GM11168 (cell line): ENCODE data around the gene ELP4.

Experiments
- in situ Hi-C: fragments of 300-500 bp; cut with MboI; formaldehyde crosslinking; loops from one replicate; pipeline ENCODE4 v1.12.0; 2022; ENCODE audit warnings: low sequenced_read_pairs; ENCODE audit not compliant: unreplicated experiment

The ELP4 gene

DNA sequence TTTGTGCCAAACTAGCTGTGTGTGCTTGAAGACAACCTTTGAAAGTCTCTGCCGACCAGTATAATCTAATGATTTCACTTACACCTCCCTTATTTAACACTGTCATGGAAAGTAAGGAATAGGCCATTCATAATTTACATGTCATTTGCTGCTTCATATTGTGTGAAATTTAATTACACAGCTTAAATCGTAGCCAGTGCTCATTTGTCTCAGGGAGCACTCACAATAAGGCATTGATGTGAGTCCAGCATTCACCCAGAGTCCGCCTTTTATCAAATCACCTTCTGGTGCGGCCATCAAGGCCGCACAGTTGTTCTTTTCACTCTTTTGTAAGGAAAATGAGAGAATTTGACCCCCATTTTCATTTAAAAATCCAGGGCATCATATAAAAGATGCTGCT is 254.7 kb downstream of the ELP4 start:
- in situ Hi-C loops, result no loop called here

DNA sequence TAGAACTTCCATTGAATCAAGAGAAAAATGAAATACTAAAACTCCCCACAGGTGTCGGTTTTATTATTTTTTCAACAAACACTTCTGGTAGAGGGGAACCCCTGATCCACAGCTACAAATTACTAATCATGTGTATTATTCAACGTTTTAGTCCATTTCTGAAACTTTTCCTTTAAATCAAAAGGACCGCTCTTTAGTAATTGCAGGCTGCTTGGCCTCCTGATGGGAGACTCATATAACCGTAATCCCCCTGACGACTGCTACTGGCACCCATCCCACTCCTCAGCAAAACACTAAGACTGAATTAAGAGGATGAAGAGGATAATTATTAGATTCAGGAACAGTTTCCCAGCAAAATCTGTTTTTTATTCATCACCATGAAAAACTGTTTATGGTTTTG is 255.2 kb downstream of the ELP4 start:
- in situ Hi-C loops, result no loop called here

DNA sequence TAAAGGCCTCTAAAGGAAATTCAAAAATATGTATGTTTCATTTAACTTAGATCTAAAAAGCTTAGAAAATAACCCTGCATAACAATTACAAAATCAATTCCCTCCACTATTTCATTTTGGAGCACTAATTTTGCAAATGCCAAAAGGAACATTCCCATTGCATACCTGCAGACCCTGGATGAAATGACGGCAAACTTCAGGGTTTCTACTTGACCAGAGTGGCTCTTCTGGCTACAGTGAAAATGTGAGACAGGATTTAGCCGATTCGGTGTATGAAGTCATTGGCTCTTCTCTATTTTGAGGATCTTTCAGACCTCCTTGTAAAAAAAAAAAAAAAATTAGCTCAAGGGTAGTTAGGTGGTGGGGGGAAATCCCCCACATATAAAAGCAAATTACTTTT is 257.5 kb downstream of the ELP4 start:
- in situ Hi-C loops, result no loop called here

DNA sequence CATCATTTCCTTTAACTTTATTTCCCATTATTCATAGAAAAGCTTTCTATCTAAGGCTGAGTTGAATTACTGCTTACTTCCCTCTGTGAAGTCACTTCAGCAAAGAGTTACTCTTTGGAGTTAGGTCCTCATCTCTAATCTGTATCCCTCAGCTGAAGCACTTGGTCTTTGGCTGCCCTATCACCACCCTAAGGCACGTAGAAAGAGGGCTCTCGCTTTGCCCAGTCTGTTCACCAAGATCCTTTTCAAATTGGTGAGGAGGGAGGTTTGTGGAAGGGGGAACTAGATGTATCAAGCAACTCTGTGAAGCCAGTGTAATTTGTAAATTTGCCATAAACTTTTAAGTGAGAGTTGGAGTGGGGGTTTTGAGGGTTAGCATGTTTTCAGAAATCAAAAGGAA is 258.1 kb downstream of the ELP4 start:
- in situ Hi-C loops, result no loop called here

DNA sequence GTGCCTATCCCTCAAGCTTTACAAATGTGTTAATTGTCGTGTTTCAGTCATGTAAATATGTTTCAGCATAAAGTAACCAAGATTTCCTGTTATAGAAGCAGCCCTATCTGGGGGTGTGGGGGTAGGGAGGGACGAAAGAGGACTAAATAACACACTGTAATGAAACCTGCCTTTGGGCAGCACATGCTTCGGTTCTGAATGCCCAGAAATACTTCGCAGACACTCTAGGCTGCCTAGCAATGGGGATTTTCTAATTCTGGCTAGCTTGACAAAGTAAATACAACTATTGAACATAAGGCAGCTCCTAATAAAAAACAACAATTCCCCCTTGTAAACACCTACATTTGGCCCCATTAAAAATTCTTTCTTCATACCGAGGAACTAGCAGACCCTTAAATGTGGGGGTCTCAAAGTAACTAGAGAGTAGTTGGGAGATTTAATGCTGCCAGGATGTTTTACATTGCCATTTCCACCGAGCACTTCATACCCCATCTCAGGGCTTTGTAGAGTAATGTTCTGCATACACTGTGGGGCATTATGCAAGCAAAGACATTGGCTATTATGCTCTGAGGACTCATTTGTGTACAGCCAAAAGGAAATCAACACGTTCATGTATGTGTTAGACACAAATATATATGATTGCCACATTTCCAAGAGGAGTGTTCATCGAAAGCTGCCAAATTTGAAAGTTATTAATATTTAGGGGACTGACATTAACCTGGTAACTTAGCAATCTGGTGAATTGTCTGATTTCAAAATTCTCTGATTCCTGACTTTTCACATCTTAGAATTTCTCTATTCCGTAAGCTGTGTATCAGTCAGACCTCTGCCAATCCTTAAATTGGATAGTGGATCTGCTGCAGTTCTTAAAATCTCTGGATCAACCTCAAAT is 259.4 kb downstream of the ELP4 start:
- in situ Hi-C loops, result no loop called here

DNA sequence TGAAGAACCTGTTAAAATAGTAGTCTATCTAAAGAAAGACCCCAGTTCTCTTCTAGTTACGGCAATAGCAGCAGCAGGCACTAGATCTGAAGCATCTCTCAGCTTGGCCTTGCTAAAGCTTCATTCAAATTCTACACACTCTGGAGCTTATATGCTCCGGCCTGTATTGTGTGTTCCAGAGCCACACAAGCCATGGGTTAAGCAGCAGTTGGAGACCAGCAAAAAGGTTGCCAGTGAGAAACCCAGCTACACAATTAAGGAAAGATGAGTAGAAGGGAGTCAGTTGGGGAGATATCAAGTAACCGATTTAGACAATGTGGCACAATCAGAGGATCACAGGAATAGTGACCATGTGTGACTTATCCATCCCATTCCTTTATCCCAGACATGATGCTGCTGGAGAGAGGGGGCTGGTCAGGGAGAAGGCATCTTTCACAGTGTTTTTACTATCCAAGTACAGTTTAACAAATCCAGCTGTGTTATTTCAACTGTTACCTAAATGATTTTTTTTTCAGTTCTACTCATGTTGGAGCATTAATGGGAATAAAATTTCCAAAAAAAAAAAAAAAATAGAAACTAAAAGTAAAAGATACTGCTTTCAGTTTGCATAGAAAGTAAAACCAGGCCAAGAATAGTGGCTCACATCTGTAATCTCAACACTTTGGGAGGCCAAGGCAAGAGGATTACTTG is 260.6 kb downstream of the ELP4 start:
- in situ Hi-C loops, result no loop called here

DNA sequence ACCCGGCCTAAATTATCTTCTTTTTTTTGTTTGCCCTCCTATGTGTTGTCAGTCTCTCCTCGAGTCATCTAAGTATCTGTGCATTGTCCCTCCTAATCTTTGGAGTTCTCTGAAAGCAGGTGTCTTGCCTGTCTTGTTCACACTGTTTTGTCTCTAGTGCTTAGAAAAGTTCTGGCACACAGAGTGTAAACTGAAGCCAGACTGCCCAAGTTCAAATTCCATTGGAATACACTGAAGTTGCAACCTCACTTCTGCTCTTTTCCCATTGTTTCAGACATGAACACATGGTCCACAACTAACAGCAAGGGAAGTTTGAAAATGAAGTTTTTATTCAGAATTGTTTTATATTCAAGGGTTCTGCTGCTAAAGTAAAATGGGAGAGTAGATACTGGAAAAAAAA is 262.8 kb downstream of the ELP4 start:
- in situ Hi-C loops, result no loop called here

DNA sequence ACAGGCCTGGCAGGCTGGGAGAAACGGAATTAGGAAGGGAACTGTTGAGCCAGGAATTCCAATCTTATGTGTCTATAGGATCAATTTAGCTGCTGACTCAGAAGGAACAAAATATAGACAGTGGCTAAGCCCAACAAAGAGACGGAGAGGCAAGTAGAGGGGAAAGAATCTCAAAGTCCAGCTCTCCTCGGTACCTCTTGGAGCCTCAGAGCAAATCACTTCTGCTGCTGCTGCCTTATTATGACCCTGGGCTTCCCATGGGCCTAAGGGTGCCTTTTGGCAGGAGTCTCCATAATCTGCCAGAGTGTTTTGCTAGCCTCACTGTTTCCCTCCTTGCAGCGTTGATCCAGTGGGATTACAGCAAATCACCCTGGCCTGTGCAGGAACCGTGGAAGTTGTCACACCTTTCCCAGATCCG is 269.8 kb downstream of the ELP4 start:
- in situ Hi-C loops, result no loop called here

DNA sequence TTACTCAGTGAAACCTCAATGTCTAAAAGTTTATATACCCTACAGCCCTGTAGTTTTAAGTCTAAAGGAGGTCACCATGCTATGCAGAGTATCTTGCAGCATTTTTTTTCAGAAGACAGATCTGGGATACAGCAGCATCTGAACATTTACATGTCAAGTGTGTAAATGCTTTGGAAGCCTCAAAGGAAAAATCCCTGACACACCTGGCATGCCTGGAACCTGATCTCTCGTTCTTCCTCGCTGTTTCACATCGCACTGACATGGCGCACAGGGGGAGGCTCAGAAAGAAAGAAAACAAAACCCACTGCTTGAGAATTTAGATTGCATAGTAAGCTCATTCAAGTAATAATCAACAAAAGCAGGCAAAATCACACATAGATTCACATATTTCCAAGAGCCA is 270.5 kb downstream of the ELP4 start:
- in situ Hi-C loops, result no loop called here

DNA sequence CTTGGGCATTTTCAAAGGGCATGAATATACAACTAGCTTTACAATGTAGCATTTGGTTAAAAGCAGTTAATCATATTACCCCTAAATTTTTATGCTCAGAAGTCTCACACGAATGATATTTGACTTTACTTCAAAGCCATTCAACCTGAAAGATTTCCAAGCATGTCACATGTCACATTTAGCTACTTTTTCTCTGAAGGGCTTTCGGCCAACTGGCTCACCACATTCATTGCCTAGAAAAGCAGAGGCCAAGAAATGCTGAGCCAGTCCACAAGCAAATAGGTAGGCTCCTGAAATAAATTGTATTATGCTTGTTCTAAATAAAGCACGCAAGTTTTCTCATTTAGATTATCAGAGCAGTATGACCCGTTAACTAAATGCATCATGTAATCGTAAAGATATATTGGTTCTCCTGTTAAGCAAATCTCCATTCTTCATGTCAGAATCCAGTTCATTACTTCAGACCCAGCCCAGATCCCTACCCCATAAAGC is 271.0 kb downstream of the ELP4 start:
- in situ Hi-C loops, result no loop called here

DNA sequence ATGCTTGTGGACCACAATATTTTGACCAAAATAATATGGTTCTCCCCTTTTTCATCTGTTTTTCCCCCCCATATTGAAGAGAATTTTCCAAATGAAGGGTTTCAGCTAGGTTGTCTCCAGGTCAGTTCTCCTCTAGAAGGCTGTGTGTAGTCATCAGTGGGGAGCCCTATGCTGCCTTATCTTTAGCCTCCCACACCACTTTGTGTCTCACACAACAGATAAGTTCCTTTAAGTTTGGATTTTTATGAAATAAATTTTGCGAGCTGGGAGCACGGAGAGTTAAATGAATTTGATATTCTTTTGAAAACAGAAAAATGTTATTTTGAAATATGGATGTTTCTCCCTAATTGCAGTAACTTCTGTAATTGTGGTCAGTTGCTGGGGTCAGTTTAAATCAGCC is 272.7 kb downstream of the ELP4 start:
- in situ Hi-C loops, result no loop called here

DNA sequence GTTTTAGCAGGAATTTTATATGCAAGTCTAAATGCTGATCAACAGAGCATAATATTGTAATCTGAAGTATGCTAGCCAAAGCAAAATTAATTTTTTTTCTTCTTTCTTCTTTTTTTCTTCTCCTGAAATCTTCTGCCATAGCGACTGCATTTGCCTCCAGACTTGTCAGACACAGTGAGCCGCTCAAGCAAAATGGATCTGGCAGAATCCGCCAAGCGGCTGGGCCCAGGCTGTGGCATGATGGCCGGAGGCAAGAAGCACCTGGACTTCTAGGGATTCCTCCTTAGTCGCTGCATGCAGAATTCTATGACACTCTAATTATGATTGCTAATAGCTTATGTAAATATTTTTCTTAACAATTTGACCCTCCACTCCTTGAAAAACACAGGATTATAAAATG is 273.7 kb downstream of the ELP4 start:
- in situ Hi-C loops, result no loop called here

DNA sequence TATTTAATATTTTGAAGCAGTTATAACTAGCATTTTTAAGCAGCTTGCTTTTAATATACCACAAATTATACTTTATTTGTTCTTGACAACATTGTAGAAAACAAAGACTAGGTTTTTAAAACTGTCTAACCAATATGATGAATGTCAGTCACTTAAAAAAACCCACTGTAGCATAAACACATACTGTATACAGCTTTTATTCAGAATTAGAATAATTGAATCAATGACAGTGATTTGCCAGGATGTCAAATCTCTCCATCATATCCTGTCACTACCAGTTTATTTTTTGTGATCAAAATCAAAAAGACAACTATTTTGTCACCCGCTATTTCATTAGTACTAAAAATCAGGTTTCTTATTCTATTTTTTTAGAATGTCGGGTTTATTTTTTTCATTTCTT is 275.0 kb downstream of the ELP4 start:
- in situ Hi-C loops, result no loop called here

DNA sequence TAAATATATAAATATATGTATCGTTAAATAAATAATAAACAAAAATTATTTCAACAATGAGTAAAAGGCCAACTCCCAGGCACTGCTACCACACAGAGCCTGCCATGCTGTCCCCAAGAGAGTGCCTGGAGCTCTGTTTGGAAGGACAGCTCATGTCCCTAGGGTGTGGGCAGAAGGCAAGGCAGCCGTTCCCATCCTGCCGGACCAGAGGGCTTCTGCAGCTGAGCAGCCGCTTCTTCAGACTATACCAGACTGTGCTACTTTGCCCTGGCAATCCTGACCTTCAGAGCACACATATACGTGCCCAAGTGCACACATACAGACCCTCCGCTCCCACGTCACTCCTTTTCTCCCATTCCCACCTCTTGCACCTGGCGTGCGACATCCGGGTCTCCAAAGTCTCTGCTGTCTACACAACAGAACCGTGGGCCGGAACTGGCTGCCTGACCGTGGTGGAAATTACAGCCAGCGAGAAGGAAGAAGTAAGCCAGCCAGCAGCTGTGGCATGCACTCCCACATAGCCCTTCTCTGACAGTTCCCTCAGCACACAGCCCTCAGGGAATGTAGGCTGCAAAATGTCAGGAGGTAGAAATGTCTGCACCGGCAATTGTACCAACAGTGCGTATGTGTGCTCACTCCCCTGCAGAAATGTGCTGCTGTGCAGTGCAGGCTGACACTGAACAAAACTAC is 277.6 kb downstream of the ELP4 start:
- in situ Hi-C loops, result no loop called here

DNA sequence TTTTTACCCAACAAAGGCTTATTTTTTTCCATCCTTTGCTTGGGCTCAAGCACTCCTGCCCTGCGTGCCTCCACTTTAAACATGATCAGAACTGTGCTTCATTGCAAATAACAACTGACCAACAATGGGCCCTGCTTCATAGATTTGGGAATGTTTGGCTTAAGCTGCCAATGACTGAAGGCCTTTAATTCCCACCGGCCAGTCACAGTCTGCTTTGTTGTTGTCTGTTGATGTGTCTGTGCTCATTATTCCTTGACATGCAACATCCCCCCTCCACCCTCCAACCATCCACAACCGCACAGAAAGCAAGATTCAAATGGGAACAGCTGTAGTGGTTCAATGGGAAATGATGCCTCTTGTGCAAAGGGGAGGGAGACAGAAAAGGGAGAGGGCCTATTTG is 278.5 kb downstream of the ELP4 start:
- in situ Hi-C loops, result no loop called here

DNA sequence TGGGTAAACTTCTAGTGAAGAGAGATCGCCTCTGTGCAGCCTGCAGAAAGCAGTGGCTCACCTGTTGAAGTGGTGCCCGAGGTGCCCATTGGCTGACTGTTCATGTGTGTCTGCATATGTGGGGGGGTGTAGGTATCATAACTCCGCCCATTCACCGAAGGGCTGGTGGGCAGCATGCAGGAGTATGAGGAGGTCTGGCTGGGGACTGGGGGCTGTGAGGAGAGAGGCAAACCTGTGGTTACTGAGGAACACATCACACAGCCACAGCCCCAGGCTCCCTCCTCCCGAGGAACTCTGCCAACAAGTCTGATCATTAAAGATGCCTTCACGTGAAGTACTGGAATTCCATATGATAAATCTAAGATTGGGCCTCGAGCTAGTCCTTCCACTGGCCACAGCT is 281.1 kb downstream of the ELP4 start:
- in situ Hi-C loops, result no loop called here

DNA sequence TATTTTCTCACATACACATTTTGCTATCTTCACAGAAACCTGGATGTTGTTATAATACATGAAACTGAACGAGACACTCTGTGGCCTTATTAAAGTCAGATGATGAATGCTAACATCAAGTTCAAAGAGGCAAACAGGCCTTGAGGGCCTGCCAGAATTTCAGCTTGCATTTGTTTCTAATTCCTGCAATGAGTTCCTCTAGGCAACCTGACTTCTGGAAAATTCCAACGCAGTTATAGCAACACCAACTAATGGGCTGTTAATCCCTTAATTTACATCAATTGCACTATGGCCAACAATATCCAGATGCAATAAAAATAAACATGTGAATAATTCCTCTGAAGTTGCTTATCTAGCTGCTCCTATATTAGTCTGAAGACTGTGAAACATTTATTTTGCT is 282.5 kb downstream of the ELP4 start:
- in situ Hi-C loops, result no loop called here

DNA sequence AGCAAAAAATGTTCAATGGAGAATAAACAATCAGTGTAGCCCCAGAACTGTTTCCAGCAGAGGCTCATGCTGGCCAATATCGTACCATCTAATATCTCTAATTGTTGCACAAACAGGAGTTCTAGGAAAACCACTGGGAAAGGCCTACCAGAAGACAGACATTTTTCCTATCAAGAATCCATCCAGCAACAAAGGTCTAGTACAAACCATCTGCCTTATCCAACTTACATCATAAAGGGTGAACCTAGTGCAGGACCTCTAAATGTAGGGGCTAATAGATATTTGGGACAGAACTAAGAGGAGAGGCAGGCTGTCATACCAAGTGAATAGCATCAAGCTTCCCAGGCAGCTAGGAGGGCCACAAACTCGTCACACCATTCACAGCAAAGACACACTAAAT is 282.9 kb downstream of the ELP4 start:
- in situ Hi-C loops, result no loop called here

DNA sequence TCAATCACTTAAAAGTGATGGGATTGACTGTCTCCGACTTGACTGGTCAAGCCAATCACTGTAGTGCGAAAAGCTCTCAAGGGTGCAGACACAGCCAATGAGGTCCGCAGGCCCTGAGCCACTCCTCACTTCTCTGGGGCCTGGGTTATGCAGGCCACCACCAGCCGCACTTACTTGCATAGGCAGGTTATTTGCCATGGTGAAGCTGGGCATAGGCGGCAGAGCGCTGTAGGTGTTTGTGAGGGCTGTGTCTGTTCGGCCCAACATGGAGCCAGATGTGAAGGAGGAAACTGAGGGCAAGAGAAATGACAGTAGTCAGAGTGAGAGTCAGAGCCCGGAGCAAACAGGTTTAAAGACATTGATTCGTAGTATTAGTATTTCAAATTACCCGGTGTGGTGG is 283.7 kb downstream of the ELP4 start:
- in situ Hi-C loops, result no loop called here

DNA sequence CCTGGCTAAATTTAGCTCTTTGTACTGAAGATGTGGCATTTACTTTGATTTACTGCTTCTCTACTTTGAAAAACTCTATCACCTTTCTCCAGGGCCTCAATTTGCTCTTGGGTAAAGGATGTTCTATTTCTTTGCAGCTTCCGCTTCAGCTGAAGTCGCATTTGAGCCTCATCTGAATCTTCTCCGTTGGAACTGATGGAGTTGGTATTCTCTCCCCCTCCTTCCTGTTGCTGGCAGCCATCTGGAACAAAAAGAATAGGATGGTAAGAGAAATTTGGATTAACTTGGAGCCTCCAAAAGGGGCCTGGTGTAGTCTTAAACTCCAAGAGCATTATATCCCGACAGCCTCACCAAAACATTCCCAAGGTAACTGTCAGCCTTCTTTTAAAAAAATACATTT is 285.0 kb downstream of the ELP4 start:
- in situ Hi-C loops, result no loop called here
